Daoy (cell line): ENCODE data around the gene GUCY1A1. TPM values are rescaled to one million over a fixed set of nuclear protein-coding genes. Genes with fewer than 3 reads are reported as not detected.

ENCODE experiments used
- DNase-seq: peaks from one replicate; pipeline ENCODE4 v3.0.0-alpha.2; 2015; ENCODE audit warnings: low read depth
- total RNA-seq: library from RNA; depleted of rRNA; stranded (reverse); fragments of >200 nt; shearing (Covaris generic); gene quantifications from 2 replicates; pipeline ENCODE4 v1.2.3, GENCODE V29; 2014

Gene GUCY1A1
- total RNA-seq, 1 experiment from 2014 or later = 1.4 TPM

DNA sequence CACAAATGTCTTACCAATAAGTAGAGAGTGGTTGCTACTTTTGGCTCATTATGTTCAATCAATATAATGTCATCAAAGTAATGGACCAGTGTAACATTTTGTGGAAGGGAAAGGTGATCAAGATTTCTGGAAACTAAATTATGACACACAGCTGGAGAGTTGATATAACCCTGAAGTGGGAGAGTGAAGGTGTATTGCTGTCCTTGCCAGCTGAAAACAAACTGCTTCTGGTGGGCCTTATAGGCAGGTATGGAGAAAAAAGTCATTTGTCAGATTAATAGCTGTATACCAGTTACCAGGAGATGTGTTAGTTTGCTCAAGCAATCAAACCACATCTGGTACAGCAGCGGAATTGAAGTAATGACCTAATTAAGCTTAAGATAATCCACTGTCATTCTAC, 74.9 kb downstream of the GUCY1A1 start:
- DNase-seq = no peak

DNA sequence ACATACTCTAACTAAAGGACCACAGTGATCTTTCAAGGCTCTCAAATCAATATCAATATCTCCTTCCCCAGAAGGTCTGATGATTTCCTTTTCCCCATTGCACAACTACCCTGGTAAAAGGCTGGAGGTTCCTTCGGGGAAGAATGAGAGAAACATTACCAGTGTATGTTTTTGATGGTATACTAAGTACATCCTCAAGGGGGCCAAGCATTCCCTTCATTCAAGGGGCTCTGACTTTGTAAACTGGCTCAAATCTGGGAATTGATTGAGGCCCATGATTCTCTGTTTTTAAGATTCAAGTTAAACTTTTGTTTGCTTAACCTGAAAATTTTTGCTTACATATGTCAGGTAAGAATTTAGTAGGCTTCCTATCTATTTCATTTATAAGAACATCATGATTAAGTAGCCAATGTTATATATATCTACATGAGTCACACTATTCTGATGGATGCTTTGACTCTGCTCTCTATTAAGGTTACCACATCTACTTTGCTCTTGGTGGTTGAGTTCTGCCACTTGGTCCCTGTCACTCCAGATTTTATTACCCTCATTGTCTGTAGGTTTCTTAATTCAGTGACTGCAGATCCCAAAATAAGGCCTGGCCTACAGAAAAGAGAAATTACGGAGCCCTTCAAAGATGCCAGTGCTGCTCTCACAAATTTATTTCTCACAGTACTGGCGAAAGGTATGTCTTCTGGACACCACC, 75.8 kb downstream of the GUCY1A1 start:
- no peak for DNase-seq

DNA sequence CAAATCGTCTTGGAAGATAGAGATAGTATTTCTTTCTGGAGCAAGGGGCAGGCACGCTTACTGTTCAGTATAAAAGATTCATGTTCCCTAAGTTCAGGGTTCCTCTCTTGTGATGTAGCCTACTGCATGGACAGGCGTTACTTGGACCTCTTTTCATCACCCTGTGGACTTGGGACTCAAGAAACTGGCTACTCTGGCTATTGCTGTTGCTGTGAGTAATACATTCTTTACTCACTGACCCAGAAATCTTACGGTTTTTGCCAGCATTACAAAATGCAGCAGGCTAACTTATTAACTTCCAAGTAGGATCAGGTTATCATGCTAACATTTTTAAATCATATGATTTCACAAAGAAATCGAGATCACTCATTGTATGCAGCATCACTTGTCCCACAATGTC, 79.3 kb downstream of the GUCY1A1 start:
- DNase-seq = no peak

DNA sequence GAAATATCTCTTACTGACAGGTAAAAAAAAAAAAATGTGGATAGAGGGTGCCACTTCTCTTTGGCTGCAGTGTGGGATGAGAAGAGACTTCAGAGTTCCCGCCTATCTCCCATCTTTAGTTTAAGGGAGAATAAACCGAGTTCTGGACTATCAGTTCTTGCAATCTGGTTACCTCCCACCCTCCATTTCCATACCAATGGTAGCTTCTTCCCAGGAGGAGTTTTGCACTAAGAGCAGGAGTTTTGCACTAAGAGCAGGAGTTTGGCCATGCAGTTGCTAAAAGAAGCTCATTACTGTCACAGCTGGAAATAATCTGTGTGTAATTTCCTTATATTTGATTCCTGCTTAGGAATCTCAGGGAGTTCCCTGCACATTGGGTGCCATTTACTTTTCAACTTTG, 81.4 kb downstream of the GUCY1A1 start:
- no peak for DNase-seq

DNA sequence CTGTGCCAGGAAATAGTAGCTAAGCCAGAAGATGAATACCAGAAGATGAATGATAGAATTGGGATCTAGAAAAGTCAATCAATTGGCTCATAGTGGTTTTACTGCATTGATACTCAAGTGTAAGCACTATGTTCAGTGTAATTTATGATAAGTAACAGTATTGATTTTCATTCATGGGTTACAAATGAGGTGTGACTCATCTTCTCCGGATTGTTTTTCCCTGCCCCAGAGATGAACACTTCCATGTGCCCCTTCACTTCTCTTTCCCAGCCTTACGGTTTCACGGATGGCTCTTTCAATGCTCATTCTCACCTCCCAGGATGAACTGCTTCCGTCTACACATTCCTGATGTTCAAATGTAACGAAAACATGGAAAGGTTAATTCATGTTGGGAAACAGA, 82.4 kb downstream of the GUCY1A1 start:
- DNase-seq = no peak

DNA sequence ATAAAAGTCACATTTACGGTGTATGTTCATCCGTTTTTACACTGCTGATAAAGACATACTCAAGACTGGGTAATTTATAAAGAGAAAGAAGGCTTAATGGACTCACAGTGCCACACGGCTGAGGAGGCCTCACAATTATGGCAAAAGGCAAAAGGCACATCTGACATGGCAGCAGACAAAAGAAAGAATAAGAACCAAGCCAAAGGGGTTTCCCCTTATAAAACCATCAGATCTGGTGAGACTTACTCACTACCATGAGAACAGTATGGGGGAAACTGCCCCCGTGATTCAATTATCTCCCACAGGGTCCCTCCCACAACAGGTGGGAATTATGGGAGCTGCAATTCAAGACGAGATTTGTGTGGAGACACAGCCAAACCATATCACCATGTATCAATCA, 84.9 kb downstream of the GUCY1A1 start:
- no peak for DNase-seq

DNA sequence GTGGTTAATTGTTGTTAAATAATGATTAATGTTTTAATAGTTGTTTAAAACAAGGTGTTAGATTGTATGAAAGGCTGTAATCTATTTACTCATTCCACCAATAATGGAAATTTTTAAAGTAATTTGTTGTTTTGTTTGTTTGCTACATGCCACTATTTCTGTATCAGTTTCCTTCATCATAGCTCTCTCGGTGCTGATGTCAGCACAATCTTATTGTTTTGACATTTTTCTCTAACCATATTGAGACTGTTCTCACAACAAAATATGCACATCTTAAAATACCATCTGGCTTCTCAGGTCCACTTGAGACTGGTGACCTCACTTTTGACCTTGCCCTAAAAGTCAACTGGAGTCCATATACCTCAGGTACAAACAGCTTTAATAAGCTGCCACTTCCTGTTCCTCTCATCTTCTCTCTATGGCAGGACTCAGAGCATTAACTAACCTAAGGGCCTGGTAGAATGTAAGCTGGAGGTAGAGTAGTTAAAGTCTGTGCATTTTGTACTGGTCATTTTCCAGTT, 91.2 kb downstream of the GUCY1A1 start:
- DNase-seq = no peak

DNA sequence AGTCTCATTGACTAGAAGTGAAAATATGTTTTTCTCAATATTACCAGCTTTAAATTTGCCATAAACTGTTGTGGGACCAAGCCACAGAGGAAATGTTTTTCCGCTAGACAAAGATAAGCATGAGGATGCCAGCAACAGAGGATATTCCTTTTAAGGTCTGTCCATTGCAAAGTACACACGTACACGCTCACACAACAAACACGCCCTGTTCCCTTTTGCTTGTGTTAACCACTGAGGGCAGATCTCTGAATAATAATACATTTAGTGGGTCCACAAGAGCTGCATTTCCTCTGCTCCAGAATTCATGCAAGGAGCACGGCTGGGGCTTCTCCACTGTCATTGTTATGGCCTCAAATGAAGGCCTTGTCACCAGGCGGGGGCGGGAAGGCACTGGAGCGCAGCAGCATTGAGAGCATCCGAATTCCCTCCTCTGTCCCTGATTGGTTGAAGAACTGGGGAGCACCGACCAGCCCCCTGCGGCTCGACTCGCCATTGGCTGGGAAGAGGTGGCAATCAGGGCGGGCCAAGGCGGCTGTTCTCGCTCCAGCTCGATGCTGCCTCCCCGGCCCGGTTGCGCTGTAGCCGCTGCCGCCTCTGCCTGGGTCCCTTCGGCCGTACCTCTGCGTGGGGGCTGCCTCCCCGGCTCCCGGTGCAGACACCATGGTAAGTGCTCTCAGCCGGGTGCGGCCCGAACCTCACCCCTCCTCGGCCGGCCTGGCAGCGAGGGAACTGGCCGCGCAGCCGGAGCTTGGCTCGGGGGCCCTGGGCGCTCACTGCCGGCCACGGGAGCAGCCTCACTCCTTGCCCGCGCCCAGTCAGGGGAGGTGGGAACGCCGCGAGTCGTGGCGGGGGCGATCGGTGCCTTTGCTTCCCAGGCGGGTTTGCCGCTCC, 92.1 kb downstream of the GUCY1A1 start, which contains the start of gene GUCY1B1:
Gene GUCY1B1, plus strand, starts transcription at position 541 of the 891 bp plus-strand sequence. Its CDS starts 120 bp downstream, at position 661.
- peak; percentile 92 for DNase-seq

DNA sequence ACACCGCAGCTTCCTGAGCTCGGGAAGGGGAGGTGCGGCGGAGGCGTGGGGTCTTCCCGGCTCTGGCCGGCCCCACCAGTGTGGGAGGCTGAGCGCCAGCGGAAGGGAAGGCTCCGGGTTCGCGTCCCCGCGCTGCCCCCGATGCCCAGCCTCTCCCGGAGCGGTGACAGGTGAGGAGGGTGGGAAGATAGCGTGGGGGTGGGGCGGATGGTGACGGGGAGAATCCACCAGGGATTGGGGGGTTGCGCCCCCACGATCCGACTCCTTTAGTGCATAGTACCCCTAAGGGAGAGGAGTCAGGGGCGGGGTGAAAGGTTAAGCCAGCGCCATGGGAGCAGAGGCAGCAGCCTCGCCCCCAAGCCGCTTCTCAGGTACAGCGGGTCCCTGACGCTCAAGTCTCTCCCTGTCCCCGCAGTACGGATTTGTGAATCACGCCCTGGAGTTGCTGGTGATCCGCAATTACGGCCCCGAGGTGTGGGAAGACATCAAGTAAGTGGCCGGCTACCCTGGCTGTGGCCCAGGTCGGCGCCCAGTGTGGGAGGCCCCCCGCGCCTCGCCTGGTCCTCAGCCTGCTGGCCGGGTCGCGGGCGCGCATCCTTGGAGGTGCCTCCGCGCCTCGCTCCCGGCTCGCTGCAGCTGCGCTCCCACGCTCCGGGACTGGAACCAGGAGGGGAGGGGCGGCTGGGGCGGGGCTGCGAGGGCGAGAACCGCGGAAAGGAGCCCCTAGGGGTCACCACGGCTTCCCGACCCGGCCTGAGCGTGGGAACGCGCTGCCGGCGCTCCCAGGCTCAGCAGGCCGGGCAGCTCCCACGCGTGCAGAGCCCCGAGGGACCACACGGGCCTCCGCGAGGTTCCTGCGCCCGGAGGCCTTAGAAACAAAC, 93.0 kb downstream of the GUCY1A1 start:
- peak; percentile 34 for DNase-seq

DNA sequence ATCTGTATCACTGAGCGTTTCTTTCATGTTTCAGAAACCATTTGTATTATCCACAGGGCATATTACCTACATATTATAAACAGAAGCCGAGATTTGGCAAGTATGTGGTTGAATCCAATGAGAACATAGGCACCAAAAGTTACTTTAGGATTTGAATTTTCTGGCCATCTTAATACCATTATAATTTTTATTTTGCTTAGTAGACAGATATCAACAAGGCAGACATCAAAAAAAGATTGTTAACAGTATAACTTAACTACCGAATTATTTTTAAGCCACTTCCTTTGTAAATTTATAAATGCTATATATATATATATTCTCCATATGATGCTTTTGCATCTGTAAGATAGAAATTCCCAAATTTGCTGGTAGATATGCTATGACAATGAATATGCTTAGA, 94.4 kb downstream of the GUCY1A1 start:
- no peak for DNase-seq

DNA sequence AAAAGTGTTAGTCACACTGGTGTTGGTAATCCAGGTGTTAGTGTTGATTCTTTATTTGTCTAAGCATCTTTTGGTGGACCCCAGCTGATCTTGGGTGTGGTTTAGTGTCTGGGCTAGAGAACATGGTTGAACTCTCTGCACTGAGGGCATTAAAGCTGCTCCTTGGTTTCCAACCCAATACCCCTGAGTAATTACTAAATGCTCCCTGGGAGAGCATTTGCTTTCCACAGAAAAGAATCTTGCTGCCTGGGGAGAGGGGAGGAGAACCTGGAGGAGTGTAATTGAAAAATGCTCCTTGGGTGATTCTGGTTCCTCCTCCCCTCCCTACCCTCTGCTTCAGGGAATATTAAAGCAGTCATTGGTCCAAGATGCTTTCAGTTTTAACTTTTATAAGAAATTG, 95.3 kb downstream of the GUCY1A1 start:
- no peak for DNase-seq

DNA sequence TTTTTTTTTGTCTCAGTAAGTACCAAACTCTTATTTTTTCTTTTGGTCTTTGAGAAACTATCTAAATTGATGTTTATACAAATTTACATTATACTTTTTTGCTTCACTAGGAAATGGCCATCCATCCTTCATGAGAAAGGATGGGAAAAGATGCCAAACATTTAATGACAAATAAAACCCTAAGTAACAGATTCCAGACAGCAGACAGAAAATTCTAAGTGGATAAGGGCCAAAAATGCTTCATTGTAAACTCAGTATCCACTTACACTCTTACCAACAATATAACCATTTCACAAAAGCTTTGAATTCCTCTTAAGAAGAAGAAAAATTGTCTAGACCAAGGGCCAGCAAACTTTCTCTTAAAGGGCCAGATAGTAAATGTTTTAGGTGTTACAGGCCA, 95.7 kb downstream of the GUCY1A1 start:
- DNase-seq = no peak

DNA sequence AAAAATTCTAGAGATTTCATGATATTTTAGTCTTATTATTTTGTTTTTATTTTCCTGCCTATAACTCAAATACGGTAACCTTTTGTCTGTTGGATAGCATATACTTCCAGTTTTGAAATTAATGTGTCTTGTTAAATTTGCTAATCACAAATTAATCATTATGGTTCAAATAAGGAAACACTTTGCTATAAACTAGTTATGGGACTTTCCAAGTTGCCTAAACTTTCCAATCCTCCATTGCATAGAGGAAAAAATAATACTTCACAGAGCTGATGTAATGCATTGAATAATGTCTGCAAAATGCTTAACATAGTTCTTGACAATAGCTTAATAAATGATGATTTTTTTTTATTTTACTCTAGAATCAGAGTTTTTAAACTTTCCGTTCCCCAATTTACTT, 96.9 kb downstream of the GUCY1A1 start:
- no peak for DNase-seq

DNA sequence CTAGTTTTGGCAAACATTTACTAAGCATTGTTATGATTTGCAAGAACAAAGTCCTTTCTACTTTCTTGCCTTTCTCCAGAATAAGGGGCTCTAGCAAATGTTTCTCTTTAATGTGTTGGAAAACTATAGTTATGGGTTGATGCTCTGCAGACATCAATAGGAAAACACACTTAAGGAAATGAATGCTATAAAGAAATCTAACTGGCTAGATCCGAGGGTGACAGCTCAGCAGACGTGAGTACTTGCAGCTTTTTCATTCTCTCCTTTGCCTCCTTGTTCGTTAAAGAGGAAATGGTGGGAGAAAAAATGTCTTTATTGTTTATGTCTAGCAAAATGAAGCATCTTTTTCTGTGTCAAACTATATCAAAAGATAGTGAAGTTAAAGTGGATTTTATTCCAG, 98.5 kb downstream of the GUCY1A1 start:
- no peak for DNase-seq

DNA sequence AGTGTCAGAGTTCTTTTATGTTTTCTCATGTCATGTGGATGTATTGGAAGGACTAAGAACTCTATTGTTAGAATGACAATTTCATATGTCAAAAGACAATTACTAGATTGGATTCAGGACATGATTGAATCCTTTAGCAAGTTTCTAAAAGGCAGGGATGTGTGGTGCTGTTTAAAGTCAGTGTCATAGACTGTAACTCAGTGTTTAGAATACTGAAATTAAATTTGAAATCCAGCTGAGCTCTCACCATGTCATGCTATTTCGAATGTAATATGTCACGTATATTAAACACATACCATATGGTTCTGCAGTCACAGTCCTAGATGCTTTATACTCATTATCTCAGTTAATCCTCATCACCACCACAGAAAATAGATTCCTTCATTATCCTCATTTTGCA, 100.0 kb downstream of the GUCY1A1 start:
- no peak for DNase-seq

DNA sequence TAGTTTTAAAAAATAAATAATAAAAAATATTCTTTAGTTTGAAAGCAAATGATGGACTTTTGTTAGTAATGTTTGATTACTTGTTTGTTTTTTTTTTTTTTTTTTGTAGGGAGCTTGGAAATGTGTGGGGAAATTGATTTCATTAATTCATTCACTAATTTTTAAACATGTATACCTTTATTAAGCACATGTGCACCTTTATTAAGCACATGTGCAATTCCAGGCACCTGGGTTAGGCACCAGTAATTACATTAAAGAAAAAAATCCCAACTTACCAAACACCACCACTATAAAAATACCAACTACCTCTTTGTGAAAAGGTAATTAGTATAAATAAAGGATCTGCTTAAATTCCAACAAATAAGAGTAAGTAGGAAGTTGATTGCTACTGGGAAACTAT, 101.7 kb downstream of the GUCY1A1 start:
- DNase-seq = no peak

DNA sequence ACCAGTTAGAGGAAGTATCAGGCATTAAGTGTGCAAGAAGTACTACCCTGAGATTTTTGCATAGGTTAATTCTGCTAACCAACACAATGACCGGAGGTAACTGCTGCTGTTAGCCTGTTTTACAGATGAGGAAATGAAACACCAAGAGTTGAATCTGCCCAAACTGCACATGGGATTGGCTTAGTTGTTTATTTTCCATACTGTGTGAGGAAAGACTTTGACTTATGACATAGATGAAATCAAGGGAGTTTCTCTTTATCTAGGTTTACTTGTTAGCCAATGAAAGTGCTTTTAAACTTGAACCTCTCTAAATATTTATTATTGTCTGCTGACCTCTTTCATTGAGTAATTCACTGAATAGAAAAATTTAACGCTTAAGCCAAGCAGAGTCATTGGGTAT, 102.4 kb downstream of the GUCY1A1 start:
- no peak for DNase-seq

DNA sequence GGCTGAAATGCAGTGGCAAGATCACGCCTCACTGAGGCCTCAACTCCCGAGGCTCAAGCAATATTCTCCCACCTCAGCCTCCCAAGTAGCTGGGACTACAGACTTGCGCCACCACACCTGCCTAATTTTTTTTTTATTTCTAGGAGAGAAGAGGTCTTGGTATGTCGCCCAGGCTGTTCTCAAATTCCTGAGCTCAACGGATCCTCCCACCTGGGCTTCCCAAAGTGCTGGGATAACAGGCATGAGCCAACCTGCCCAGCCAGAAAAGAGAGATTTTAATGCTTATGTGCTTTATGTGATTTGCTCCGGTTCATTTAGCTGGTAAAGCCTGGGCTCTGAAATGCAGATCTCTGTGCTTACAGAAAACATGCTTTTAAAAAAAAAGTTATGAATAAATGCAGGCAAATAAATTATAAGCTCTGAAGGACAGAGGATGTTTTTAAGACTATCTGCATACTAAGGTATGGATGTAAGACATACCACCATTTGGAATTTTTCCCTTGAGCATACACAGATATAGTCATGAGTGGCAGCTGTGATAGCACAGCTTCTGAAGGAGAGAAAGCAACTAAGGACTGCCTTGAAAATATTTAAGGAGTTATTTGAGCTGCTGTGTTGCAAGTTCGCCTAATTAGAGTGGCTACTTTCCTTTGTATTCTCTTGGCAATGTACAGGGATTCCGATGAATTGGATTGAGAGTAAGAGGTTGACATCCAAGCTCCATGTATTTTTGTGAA, 106.0 kb downstream of the GUCY1A1 start:
- no peak for DNase-seq

DNA sequence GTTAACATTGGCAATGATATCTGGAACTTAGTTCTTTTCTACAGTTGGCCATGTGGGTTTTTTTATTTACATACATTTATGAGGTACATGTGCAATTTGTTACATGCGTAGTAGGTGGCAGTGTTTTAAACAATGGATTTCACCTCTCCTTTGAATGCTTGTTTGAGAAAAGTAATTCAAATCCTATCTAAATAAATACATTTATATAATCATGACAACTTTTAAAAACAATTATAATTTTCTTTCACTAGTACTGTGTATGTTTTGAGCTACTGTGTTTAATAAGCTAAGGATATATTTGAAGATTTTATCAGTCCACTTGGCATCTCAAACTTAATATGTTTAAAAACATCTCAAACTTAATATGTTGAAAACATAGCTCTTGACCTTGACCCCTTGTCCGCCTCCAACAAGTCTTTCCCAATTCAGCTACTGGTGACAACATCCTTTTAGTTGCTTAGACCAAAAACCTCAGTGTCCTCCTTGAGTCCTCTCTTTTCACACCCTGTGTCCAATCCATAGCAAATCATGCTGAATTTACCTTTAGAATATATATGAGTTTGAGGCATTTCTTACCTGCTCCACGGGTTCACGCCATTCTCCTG, 106.7 kb downstream of the GUCY1A1 start:
- no peak for DNase-seq

DNA sequence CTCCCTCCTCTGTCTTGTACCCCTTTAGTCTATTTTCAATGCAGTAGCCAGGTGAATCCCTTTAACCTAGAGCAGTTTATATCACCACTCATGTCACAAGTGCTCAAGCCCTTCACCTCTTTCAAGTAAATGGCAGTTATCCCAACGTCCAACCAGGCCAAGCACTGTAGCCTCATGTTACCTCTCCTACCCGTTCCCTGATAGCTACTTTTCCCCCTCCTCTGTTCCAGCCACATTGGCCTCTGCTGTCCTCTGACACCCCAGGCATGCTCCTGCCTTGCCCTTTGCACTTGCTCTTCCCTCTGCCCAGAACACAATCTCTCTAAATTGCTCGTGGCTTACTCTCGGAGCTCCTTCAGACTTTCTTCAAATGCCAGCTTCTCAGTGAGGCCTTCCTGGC, 107.4 kb downstream of the GUCY1A1 start:
- no peak for DNase-seq
